Activated effector memory CD4-positive, alpha-beta T cell treated with Interleukin-2 at 50 U/mL for 16 hours (primary cell): ENCODE results near the gene TESMIN.
A peak's percentile ranks its signal among the peaks of the same experiment; 100 is the strongest.

ENCODE experiments used
- DNase-seq: peaks from one replicate; pipeline ENCODE4 v3.0.0-alpha.2; 2020

TESMIN gene, protein sequence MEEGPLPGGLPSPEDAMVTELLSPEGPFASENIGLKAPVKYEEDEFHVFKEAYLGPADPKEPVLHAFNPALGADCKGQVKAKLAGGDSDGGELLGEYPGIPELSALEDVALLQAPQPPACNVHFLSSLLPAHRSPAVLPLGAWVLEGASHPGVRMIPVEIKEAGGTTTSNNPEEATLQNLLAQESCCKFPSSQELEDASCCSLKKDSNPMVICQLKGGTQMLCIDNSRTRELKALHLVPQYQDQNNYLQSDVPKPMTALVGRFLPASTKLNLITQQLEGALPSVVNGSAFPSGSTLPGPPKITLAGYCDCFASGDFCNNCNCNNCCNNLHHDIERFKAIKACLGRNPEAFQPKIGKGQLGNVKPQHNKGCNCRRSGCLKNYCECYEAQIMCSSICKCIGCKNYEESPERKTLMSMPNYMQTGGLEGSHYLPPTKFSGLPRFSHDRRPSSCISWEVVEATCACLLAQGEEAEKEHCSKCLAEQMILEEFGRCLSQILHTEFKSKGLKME

DNA sequence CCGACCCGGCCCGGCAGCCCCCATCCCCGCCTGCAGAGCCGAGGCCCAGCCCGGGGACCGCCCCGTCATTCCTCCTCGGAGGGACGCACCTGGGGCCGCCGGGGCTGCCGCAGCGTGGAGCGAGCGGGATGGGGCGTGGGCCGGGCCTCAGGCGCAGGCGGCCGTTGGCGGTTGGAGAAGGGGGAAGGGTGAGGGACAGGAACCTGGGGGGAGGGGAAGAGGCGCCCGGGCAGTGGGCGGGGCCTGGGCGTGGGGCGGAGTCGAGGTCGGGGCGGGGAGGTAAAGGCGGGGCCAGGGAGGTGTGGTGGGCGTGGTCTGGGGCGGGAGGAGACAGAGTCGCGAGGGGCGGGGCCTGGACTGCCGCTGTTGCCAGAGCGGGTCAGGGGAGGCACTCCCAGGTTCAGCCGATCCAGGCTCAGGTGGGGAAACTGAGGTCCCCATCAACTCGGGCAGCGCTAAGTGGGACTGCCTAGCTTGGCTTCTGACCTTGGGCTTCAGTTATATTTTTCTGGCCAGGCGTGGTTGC is at the start of gene TESMIN:
TESMIN (minus strand) TSS at position 190 of the 526 bp plus-strand sequence. CDS start 860 bp downstream, outside the sequence.
- DNase-seq = peak; percentile 87

DNA sequence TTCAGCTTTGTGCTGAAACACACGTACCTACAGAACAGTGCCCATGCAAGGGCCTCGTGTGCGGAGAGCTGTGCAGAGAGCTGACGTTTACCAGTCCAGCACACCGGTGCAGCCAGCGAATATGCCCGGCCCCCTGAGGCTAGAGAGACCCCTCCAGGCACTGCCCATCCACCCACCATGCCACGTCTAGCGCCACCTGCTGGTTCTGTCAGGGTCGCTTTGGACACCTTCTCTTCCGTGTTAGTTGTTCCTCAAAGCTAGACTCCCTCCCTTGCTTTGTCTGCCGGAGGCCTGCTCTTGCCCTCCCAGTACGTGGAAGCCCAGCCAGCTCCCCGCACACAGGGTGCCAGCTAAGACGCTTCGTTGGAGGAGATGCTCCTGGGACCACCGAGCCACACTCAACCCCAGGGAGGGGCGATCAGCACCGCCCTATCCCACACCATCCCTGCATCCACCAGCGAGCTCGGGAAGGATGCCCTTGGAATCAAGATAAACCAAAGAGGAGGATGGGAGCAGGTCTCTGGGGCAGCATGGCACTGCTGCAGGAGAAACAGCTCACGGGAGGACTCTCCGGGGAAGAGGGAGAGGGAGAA is 47.0 kb upstream of the TESMIN start:
- DNase-seq = peak; percentile 9

DNA sequence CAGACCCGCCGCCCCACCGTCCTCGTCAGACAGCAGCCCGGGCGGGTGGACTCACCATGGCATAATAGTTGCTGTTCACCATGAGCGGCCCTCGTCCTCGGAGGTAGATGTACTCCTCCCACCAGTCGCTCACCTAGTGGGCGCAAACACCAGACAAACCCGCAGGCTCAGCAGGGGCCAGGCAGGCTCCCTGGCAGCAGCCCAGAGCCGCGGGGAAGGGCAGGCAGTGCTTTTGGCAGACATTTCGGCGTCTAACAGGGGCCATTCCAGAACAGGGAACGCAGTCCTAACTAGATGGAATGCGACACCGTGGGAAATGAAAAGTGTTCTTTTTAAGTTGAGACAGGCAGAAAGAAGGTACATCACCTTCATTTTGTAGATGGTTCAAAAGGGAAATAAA is 45.5 kb upstream of the TESMIN start:
- DNase-seq = no peak

DNA sequence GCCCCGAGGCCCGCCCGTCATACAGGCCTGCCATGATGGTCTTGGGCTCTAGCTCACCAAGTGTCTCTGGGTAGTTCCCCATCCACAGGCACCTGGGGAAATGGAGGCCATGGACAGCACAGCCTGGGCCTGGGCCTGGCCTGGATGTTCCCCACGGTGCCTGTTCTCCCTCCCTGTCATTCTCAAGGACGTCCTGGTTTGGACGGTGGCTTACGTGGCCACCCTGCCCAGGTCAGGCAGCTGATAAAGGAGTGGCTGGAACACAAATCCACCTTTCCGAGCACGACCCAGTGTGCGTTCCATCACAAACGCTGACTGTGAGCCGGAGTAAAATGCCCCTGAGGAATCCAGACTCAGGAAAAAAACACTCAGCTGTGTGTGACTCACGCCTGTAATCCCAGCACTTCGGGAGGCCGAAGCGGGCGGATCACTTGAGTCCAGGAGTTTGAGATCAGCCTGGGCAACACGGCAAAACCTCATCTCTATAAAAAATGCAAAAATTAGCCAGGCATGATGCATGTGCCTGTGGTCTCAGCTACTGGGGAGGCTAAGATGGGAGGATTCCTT is 41.2 kb upstream of the TESMIN start:
- DNase-seq = no peak

DNA sequence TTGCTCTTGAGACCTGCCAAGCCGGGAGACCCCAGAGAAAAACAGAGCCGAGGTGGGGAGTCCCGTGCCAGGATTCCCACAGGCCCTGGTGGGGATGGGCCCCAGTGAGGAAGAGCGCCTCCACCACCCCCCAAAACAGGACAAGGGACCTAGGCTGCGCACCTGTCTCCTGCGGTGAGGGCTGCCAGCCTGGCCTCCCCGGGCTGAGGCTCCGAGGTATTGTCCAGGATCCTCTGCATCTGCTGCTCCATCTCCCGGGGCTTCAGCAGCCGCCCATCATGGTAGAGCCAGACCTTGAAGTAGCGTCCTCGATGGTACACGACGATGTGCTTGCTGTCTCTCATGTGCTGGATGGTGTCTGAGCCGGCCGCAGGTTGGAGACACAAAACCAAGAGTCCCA is 33.3 kb upstream of the TESMIN start:
- DNase-seq = no peak

DNA sequence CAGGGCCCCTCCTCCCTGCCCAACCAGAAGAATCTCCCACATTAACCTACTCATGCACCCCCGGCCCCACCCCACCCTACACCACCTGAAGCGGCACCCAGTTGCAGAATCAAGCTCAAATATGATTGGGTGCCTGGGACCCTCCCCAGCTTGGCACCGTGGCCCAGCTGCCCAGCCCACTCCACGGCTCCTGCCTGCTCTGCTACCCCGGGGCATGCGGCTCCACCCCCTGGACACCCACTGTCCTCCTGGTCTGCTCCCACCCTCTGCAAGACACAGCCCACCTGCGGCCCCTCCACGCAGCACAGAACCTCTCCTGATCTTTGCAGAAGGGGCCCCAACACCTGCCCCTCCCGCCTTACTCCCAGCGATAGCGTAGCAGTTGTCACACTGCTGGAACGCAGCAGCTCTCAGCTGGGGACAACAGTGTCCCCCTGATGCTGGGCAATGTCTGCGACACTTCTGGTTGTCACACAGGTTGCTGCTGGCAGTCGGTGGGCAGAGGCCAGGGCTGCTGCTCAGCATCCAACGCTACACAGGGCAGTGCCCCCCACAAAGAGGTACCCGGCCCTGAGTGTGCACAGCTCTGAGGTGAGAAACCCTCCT is 32.0 kb upstream of the TESMIN start:
- DNase-seq = no peak

DNA sequence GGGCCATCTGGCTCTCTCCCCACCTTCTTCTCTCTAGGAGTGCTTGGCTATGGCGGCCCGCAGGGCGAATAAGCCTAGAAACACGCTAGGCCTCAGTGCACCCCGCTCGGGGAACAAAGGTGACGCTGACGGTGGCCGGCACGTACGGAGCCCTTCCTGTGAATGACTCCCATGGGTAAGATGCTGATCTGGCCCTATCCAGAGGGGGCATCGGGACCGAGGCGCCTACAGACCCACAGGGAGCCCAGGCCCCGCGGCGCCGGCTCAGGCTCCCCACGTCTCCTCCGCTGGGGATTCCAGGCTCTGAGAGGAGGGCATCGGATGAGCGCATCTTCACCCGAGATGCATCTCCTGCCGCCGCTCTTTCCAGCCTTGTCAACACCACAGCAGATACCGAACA is 31.4 kb upstream of the TESMIN start:
- no peak for DNase-seq

DNA sequence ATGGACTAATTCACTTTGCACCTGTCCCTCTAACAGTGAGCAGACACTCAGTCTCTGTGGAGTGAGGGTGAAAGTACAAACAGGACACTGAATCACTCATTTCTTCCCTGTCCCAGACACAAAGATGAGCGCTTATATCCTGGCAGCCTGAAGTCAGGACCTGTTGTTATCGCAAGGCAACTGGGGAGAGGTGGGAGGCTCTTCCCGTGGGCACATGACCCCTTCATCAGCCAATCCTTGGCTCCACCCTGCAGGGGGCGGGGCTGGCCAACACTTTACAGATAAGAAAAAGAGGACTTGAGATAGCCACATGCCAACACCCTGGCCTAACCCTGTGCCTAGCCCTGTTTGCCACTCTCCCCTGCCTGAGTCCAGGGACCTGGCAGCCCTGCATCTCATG is 29.5 kb upstream of the TESMIN start:
- no peak for DNase-seq

DNA sequence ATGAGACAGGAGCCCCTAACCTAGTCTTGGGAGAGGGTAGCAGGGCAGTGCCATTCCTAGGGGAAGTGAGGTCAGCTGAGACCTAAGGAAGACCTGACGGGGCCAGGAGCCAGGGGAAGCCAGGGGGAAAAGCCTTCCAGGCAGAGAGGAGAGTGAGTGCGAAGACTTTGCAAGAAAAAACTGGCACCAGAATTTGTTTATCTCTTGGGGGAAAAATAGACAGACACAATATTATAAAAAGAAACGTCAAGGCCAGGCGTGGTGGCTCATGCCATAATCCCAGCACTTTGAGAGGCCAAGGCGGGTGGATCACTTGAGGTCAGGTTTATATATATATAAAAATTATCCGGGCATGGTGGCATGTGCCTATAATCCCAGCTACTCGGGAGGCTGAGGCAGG is 26.9 kb upstream of the TESMIN start:
- no peak for DNase-seq

DNA sequence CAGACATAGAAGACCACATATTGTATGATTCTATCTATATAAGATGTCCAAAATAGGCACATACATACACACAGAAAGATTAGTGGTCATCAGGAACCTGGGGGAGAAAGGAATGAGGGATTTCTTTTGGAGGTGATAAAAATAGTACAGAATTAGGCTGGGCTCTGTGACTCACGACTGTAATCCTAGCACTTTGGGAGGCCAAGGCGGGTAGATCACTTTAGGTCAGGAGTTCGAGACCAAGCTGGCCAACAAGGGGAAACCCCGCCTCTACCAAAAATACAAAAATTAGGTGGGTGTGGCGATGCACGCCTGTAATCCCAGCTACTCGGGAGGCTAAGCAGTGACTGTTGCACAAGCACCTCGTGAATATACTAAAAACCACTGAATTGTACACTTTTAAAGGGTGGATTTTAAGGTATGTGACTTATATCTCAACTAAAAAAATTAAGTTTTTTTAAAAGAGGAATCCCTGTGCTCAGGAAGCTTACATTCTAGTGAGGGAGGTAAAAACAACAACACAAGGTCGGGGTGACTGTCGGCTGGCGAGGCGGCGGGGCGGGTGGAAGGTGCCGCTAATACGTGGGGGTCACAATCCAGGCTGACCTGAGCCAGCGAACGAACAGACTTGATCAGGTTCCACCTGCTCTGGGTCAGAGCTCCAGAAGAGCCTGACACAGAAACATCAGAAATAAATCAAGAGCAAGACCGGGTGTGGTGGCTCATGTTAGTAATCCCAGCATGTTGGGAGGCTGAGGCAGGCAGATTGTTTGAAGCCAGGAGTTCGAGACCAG is 25.3 kb upstream of the TESMIN start:
- no peak for DNase-seq

DNA sequence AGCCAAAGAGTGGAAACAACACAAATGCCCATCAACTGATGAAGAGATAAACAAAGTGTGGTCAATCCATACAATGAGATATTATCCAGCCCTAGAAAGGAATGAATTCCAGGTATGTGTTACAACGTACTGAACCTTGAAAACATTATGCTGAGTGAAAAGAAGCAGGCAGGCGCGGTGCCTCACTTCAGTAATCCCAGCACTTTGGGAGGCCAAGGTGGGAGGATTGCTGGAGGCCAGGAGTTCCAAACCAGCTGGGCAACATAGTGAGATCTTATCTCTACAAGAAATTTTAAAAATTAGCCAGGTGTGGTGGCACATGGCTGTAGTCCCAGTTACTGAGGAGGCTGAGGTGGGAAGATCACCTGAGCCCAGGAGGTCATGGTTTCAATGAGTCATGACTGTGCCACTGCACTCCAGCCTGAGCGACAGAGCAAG is 24.6 kb upstream of the TESMIN start:
- no peak for DNase-seq

DNA sequence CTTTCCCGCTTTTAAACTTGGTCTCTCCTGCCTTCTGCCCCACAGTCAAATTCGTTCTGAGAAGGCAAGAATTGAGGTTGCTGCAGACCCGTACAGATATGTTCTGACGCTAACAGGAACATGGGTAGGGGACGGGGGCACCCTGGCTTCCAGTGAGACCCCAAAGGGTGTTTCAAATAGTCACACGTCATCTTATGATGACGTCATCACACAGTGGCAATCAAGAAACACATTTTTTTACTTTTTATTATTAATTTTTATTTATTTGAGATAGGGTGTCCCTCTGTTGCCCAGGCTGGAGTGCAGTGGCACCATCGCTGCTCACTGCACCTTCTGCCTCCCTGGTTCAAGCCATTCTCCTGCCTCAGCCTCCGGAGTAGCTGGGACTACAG is 22.9 kb upstream of the TESMIN start:
- no peak for DNase-seq

DNA sequence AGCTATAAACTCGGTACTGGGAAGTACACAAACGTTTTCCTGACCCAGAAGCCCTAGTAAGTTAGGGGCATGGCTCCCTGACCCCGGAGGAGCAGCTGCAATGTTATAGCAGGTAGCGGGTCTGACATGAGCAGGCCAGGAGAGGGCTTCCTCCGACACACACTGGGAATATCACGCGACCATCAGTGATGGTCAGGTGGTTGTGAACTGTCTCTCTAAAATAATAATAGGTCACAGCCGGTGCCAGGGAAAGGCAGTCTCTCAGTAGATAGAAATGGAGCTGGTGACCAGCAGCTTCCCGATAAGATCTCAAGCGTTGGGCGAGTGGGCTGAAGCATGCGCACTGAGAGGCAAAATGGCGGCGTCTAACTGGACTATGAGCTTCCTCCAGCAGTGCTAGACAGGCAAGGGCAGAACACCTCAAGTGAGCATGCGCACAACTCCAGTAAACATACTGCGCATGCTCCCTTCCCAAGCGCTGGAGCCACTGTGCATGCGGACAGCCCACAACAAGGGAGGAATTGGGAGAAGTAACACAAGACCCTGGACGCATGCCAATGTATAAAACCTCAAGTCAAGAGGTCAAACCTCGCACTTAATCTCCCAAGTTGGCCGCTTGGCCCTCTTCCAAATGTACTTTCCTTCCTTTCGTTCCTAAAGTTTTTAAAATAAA is 22.3 kb upstream of the TESMIN start:
- DNase-seq = no peak

DNA sequence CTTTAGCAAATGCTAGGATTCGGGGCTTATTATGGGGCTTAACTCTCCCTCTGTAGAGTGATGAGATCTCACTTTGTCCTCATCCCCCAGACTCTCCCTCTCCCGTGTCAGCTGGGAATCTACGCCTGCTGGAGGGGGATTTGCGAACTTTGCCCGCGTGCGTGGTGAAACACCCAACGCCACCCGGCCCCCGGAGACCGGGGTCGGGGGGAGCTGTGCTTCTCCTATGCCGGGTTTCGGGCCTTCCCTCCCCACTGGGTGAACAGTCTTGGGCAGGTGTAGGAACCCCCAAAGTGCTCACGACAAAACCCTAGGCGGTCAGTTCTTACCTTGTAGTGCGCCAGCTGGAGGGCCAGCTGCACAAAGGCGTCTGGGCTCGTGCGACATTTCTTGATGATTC is 21.6 kb upstream of the TESMIN start:
- no peak for DNase-seq

DNA sequence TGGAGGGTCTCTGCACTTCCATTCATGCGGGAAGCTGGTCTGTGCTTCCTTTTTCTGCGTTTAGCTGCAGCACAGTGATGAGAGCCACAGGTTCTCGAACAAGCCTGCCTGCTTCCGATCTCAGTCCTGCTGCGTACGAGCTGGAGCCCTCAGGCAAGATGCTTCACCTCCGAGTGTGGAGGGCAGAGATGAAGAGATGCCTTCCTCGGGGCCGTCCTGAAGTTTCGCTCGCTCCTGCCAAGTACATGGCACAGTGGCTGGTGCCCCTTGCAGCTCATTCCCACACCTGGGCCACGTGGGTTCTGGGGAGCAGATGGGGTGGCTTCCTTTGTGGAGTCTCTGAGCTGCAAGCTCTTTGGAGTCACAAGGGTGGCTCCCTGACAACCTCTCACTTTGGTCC is 19.5 kb upstream of the TESMIN start:
- DNase-seq = no peak

DNA sequence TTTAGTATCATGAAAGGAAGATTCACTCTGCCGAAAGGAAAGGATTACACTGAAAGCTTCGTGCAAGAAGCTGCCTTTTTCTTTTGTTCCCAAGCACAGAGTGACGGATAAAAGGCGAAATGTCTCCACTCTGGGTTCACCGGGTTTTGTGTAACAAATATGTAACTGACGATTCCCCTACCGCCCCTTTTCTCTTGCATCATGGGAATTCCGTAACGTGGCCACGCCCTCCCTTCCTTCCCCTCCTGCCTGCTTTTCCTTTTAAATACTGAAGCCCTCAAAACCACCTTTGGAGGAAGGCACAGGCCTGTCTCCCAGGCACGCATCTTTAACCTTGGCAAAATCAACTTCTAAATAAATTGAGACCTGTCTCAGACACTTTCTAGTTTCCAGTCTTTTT is 16.4 kb upstream of the TESMIN start:
- DNase-seq = no peak

DNA sequence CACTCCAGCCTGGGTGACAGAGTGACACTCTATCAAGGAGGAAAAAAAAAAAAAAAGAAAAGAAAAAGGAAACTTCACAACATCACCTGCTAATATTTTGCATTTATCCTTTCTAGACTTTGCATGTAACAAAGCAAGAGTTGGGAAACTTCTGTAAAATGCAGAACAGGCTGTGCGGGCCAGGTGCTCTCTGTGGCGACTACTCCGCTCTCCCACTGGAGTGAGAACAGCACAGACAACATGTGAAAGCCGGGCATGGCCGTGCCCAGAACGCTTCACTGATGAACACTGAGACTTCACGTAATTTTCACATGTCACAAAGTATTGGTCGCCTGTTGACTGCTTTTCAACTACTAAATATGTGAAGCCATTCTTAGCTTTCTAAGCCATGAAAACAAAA is 15.5 kb upstream of the TESMIN start:
- DNase-seq = no peak

DNA sequence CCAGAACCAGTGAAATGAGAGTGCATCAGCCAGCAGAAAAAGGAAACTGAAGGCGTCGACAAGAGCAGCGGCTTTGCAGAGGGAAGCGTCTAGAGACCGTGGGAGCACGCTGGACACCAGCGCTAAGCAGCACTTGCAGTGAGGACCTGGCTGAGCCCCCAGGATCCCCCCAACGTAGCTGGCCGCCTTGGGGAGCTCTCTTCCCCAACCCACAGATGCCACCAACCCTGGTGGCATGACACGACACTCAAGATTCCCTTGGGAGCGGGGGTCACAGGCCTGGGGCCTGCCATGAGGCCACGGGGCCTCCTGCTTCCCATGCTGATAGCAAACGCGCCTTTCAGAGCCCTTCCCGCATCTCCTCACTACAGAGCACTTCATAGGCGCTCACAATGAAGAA is 13.4 kb upstream of the TESMIN start:
- DNase-seq = no peak

DNA sequence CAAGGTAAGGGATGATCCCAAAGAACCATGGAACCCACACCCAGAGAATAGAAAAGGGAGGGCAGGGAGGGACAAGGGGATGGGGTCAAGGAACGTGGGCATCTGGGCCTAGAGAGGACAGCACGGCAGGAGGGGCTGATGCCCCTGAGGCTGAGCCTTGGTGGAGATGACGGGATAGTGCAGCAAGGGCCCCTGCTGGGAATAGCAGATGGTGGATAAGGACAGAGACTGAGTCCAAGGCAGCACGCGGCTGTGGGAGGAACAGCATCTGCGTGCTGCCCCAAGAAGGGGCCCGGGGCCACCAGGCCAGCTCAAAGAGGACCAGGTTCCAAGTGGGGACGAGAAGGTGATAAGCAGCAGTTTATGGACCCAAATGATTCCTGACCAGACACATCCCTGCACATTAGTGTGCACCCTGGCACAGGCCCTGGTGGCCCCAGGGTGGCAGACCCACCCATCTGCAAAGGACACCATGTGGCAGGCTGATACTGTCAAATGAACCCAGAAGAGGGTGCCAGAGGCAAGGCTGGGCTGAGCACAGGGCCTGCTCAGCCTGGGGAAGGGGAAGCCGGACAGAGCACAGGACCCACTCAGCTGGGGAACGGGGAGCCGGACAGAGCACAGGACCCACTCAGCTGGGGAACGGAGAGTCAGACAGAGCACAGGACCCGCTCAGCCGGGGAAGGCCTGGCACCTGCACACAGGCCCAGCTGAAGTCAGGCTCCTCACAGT is 12.8 kb upstream of the TESMIN start:
- DNase-seq = no peak

DNA sequence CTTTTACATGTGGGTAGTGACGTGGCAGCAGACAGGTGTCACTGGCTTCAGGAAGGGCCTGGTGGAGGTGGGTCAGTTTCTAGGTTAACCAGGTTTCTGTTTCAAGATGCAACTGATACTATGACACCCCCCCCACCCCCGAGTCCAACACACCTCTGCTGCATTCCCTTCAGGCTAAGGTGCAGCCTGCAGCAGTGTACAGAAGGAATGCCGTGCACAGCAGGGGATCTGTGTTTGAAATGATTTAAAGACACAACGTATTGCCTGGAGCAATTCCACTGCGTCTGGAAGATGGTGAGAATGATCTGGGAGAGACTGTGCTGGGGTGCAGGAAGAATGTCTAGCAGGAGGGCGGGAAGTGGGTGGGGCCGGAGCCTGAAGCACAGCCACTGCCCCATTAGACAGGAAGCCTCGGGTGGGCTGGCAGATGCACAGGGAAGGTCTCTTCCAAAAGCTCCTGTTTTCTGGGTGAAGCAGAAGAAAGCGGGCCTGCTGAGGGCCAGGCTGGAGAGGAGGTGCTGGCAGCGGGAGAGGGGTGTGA is 11.9 kb upstream of the TESMIN start:
- DNase-seq = no peak

DNA sequence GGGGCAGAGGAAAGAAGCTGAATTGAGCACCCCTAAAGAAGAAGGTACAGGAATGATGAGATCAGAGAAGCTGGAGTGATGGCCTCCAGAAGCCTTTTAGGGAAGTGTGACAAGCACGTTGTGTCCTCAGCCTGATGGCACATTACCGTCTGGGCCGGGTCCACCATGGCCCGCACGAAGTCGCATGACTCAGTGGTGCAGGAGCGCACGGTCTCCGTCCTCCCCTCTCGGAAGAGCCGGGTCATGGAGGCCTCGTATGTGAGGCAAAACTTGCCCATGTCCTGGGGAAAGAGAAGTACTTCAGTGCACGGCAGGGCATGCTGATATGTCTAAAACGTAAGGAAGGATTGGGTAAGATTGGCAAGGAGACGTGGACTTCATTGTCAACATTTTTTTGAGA is 11.2 kb upstream of the TESMIN start:
- no peak for DNase-seq
